Activated CD4-positive, alpha-beta T cell treated with anti-CD3 and anti-CD28 coated beads for 36 hours (primary cell): Measurements from ENCODE around the gene TBC1D9B. TPM values are rescaled to one million over a fixed set of nuclear protein-coding genes. Genes with fewer than 3 reads are reported as not detected.

Experiments
- ATAC-seq: fragments of 200-7000 bp; cut with Tn5 transposase; one replicate; pipeline ENCODE4 v1.10.0; 2021; ENCODE audit warnings: mild to moderate bottlenecking, moderate library complexity
- CTCF ChIA-PET: fragments of 350-600 bp; sonication (Branson Sonifier 250); formaldehyde crosslinking; loops from one replicate; lab custom pipeline; 2021; ENCODE audit warnings: antibody characterized with exemption; lab: Charles Lee
- POLR2A ChIA-PET: fragments of 350-600 bp; sonication (Branson Sonifier 250); formaldehyde crosslinking; loops from one replicate; lab custom pipeline; 2021; ENCODE audit warnings: antibody characterized with exemption, inconsistent platforms; lab: Charles Lee
- DNase-seq: peaks from one replicate; pipeline ENCODE4 v3.0.0-alpha.2; 2020
- H3K27ac Mint-ChIP-seq: one replicate; pipeline ENCODE4 v1.8.0; 2021; ENCODE audit warnings: mixed read lengths
- H3K27me3 Mint-ChIP-seq: one replicate; pipeline ENCODE4 v1.8.0; 2021; ENCODE audit warnings: mixed read lengths
- H3K36me3 Mint-ChIP-seq: one replicate; pipeline ENCODE4 v1.8.0; 2021; ENCODE audit warnings: low read depth, mixed read lengths
- H3K4me1 Mint-ChIP-seq: one replicate; pipeline ENCODE4 v1.8.0; 2021; ENCODE audit warnings: mixed read lengths
- H3K4me3 Mint-ChIP-seq: one replicate; pipeline ENCODE4 v1.8.0; 2021; ENCODE audit warnings: mild to moderate bottlenecking, moderate library complexity, mixed read lengths
- H3K9me3 Mint-ChIP-seq: one replicate; pipeline ENCODE4 v1.8.0; 2021; ENCODE audit warnings: low read depth, mixed read lengths
- intact Hi-C, 2 experiments: fragments of 100-400 bp; cut with DNase I in 1 of 2; cut with micrococcal nuclease in 1 of 2; formaldehyde crosslinking; loops; one replicate each; pipeline versions ENCODE4 v1.14.2 to v1.15.1; 2022 to 2024; cut with DNase I, micrococcal nuclease
- total RNA-seq, 2 experiments: library from RNA; stranded (reverse); gene quantifications; one replicate each; pipeline ENCODE4 v1.2.3, GENCODE V29; 2021

TBC1D9B gene
- total RNA-seq, 2 experiments from 2014 or later, result 103 to 121 TPM

- ATAC-seq (no peak), DNase-seq (no peak)
- no peak overlapping the region for H3K4me3 Mint-ChIP-seq
- H3K27me3 Mint-ChIP-seq, result no peaks in the 10 kb centered on the region
- H3K36me3 Mint-ChIP-seq, result peaks cover 57% of the 10 kb centered on the region
- intact Hi-C loops, result no loop called here
- ChIA-PET POLR2A (no interaction called here), CTCF (interaction anchor here (1.6 kb wide), 1 partner anchor 80 kb away, joined by 4 read pairs; no protein-coding TSS in a partner anchor)
- no peak overlapping the region for H3K27ac Mint-ChIP-seq
- peaks cover 18% of the 10 kb centered on the region for H3K9me3 Mint-ChIP-seq
- no peaks in the 10 kb centered on the region for H3K4me1 Mint-ChIP-seq
These were observed 25.4 kb downstream of the TBC1D9B start for GRCh38 chr5:179882338-179882737.

GRCh38 chr5:179880848-179881590 is 26.7 kb downstream of the TBC1D9B start:
- intact Hi-C loops, result no loop called here
- Mint-ChIP-seq H3K4me3 (no peak overlapping the region), H3K9me3 (peaks cover 18% of the 10 kb centered on the region), H3K4me1 (no peaks in the 10 kb centered on the region), H3K27me3 (no peaks in the 10 kb centered on the region), H3K36me3 (peaks cover 52% of the 10 kb centered on the region), H3K27ac (no peak overlapping the region)
- ChIA-PET POLR2A (no interaction called here), CTCF (interaction anchor here (0.7 to 0.9 kb wide), 3 partner anchors 15 to 543 kb away, joined by 3 to 8 read pairs (median 4); no protein-coding TSS in a partner anchor)
- no peak for ATAC-seq
- no peak for DNase-seq

GRCh38 chr5:179880066-179880650 is 27.5 kb downstream of the TBC1D9B start:
- no peaks in the 10 kb centered on the region for H3K4me1 Mint-ChIP-seq
- POLR2A ChIA-PET, result no interaction called here
- H3K27me3 Mint-ChIP-seq, result no peaks in the 10 kb centered on the region
- intact Hi-C loops, result no loop called here
- DNase-seq, result no peak
- no peak overlapping the region for H3K4me3 Mint-ChIP-seq
- H3K9me3 Mint-ChIP-seq, result peaks cover 18% of the 10 kb centered on the region
- H3K36me3 Mint-ChIP-seq, result peaks cover 43% of the 10 kb centered on the region
- CTCF ChIA-PET, result no interaction called here
- no peak overlapping the region for H3K27ac Mint-ChIP-seq
- no peak for ATAC-seq

- H3K36me3 Mint-ChIP-seq, result peaks cover 39% of the 10 kb centered on the region
- peaks cover 18% of the 10 kb centered on the region for H3K9me3 Mint-ChIP-seq
- no peak overlapping the region for H3K4me3 Mint-ChIP-seq
- no peak for ATAC-seq
- H3K27me3 Mint-ChIP-seq, result no peaks in the 10 kb centered on the region
- ChIA-PET CTCF (no interaction called here), POLR2A (no interaction called here)
- intact Hi-C loops, result no loop called here
- H3K4me1 Mint-ChIP-seq, result no peaks in the 10 kb centered on the region
- no peak overlapping the region for H3K27ac Mint-ChIP-seq
- no peak for DNase-seq
These were observed 28.0 kb downstream of the TBC1D9B start for GRCh38 chr5:179879690-179880010.

DNA sequence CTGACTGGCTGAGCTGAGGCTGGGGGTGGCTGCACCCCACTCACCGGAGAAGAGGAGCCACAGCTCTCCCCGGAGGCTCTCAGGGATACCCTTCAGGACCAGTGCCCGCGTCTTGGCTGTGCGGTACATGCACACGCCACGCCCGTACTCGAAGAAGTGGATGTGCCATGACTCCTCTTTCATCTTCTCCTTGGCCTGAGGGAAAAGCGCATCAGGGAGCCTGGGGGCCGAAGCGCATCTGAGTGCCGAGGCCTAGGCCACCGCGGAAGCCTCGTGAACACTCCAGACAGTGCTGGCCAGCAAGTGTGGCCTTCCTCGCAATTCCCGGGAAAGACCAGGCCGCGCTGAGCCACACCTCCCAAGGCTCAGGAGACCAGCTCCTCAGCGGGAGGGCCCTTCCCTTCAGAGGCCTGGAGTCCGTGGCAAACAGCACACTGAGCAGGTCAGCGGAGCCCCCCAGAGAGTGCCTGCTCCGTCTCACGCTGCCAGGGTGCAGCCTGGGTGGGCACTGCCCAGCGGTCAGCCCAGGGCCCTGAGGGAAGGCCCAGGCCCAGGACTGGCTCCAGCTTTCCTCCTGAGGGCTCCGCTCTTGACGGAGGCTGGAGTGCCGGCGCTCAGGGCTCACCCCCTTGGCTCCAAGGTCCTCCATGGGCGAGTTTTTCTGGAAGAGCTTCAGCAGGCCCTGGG is 28.6 kb downstream of the TBC1D9B start:
- Mint-ChIP-seq H3K4me1 (no peaks in the 10 kb centered on the region), H3K27ac (no peak overlapping the region), H3K4me3 (no peak overlapping the region), H3K9me3 (peaks cover 15% of the 10 kb centered on the region), H3K36me3 (peaks cover 34% of the 10 kb centered on the region), H3K27me3 (no peaks in the 10 kb centered on the region)
- DNase-seq (no peak), ATAC-seq (no peak)
- ChIA-PET POLR2A (no interaction called here), CTCF (no interaction called here)
- intact Hi-C loops, result no loop called here

- Mint-ChIP-seq H3K9me3 (peaks cover 9% of the 10 kb centered on the region), H3K27ac (no peak overlapping the region), H3K4me3 (no peak overlapping the region), H3K36me3 (peaks cover 29% of the 10 kb centered on the region), H3K27me3 (no peaks in the 10 kb centered on the region), H3K4me1 (no peaks in the 10 kb centered on the region)
- ChIA-PET CTCF (no interaction called here), POLR2A (interaction anchor here (0.6 kb wide), 1 partner anchor 52 kb away, joined by 9 read pairs; no protein-coding TSS in a partner anchor)
- DNase-seq, result no peak
- ATAC-seq, result no peak
- intact Hi-C loops, result no loop called here
These were observed 29.3 kb downstream of the TBC1D9B start for GRCh38 chr5:179878222-179879002.

- POLR2A ChIA-PET, result interaction anchor here (0.6 kb wide), 1 partner anchor 179 kb away, joined by 3 read pairs; no protein-coding TSS in a partner anchor
- CTCF ChIA-PET, result interaction anchor here (0.7 kb wide), 1 partner anchor 25 kb away, joined by 4 read pairs; no protein-coding TSS in a partner anchor
- intact Hi-C loops, result no loop called here
- Mint-ChIP-seq H3K4me1 (no peaks in the 10 kb centered on the region), H3K27me3 (no peaks in the 10 kb centered on the region), H3K4me3 (no peak overlapping the region), H3K9me3 (no peaks in the 10 kb centered on the region), H3K36me3 (peaks cover 20% of the 10 kb centered on the region), H3K27ac (no peak overlapping the region)
- no peak for ATAC-seq
- DNase-seq, result no peak
These were observed 31.1 kb downstream of the TBC1D9B start for GRCh38 chr5:179876610-179876952.

GRCh38 chr5:179875741-179876609 is 31.7 kb downstream of the TBC1D9B start:
- Mint-ChIP-seq H3K27me3 (no peaks in the 10 kb centered on the region), H3K4me1 (no peaks in the 10 kb centered on the region), H3K27ac (no peak overlapping the region), H3K9me3 (no peaks in the 10 kb centered on the region), H3K4me3 (no peak overlapping the region), H3K36me3 (peaks cover 22% of the 10 kb centered on the region)
- ATAC-seq, result no peak
- no peak for DNase-seq
- intact Hi-C loops, result no loop called here
- ChIA-PET CTCF (interaction anchor here (0.7 kb wide), 1 partner anchor 26 kb away, joined by 4 read pairs; no protein-coding TSS in a partner anchor), POLR2A (interaction anchor here (0.6 kb wide), 1 partner anchor 179 kb away, joined by 3 read pairs; no protein-coding TSS in a partner anchor)

- Mint-ChIP-seq H3K36me3 (peaks cover 27% of the 10 kb centered on the region), H3K27ac (no peak overlapping the region), H3K4me1 (no peaks in the 10 kb centered on the region), H3K4me3 (no peak overlapping the region), H3K9me3 (no peaks in the 10 kb centered on the region), H3K27me3 (no peaks in the 10 kb centered on the region)
- ATAC-seq (no peak), DNase-seq (no peak)
- intact Hi-C loops, result no loop called here
- CTCF ChIA-PET, result no interaction called here
- POLR2A ChIA-PET, result no interaction called here
These were observed 33.0 kb downstream of the TBC1D9B start for GRCh38 chr5:179874536-179875292.

- no peak for ATAC-seq
- Mint-ChIP-seq H3K27ac (no peak overlapping the region), H3K27me3 (no peaks in the 10 kb centered on the region), H3K36me3 (peaks cover 27% of the 10 kb centered on the region), H3K4me3 (no peak overlapping the region), H3K9me3 (no peaks in the 10 kb centered on the region), H3K4me1 (no peaks in the 10 kb centered on the region)
- intact Hi-C loops, result no loop called here
- no peak for DNase-seq
- CTCF ChIA-PET, result no interaction called here
- POLR2A ChIA-PET, result no interaction called here
These were observed 33.6 kb downstream of the TBC1D9B start for GRCh38 chr5:179874136-179874535.
